Measurements from ENCODE around the gene ZDHHC14. TPM values are rescaled to one million over a fixed set of nuclear protein-coding genes. Genes with fewer than 3 reads are reported as not detected.

ZDHHC14 gene
- total RNA-seq, 2 experiments from 2014 or later = 5.2 TPM

DNA sequence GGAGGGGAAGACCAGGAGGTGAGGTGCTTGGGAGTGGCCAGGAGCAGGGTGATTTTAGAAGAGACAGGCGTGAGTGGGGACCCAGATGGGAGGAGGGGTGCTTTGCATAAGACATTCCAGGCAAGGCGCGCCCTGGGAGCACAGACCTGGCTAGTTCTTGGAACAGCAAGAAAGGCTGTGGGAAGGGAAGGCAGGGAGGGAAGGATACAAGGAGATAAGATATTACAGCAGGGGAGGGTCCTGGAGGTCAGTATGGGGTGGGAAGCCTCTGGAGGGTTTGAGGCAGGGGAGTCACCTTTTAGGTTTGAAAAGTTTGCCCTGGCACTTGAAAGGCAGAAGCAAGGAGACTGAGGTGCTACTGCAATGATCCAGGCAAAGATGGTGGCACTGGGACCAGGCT is 111.8 kb downstream of the ZDHHC14 start:
- Mint-ChIP-seq H3K4me1 (peaks cover 15% of the 10 kb centered on the region), H3K36me3 (peaks cover 20% of the 10 kb centered on the region), H3K4me3 (no peak overlapping the region), H3K9me3 (peaks cover 8% of the 10 kb centered on the region), H3K27me3 (peaks cover 11% of the 10 kb centered on the region), H3K27ac (no peak overlapping the region)
- ATAC-seq (ENCODE audit: low read depth) = no peak
- no peak for DNase-seq
- POLR2A ChIA-PET = no interaction called here

DNA sequence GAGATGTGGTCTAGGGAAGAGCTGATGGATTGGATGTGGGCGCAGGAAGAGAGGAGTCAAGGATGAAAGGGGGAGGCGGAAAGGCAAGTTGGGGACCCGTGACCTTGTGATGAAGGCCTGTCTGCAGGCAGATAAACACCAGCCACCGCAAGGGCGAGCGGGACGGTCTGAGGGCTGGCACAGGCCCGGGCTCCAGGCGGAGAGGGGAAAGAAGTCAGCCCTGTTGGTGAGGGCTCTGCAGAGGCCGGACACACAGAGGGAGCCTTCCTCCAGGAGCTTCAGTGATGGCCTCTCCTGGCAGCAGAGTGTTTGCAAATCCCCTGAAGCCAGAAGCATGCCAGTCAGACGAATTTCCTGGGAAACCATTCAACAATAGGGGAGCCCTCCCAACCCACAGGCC is 112.2 kb downstream of the ZDHHC14 start:
- no peak for ATAC-seq (ENCODE audit: low read depth)
- POLR2A ChIA-PET = interaction anchor here (0.5 kb wide), 1 partner anchor 158 kb away, joined by 3 read pairs; no protein-coding TSS in a partner anchor
- no peak for DNase-seq
- Mint-ChIP-seq H3K27me3 (peaks cover 11% of the 10 kb centered on the region), H3K27ac (no peak overlapping the region), H3K9me3 (peaks cover 8% of the 10 kb centered on the region), H3K4me3 (no peak overlapping the region), H3K4me1 (peaks cover 14% of the 10 kb centered on the region), H3K36me3 (peaks cover 20% of the 10 kb centered on the region)

DNA sequence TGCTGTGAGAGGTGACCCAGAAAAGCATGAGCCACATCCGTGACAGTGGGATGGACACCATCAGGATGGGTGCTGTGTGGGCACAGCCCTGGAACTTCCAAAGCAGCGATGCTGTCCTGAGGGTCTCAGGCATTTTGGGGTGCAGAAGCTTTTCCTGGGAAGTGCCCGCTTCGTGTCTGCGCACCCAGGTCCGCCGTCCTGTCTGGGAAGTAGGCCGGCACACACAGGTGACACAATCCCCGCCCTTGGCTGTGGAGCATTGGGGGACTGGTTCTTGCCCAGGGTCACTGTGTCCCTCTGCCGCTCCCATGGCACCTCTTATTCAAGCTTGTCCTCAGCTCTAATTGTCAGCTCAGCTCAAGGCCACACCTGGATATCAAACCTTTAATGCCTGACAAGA is 112.6 kb downstream of the ZDHHC14 start:
- H3K4me1 Mint-ChIP-seq = peaks cover 12% of the 10 kb centered on the region
- H3K4me3 Mint-ChIP-seq = no peak overlapping the region
- H3K9me3 Mint-ChIP-seq = peaks cover 8% of the 10 kb centered on the region
- peaks cover 20% of the 10 kb centered on the region for H3K36me3 Mint-ChIP-seq
- no peak for DNase-seq
- H3K27ac Mint-ChIP-seq = no peak overlapping the region
- H3K27me3 Mint-ChIP-seq = peaks cover 11% of the 10 kb centered on the region
- no peak for ATAC-seq (ENCODE audit: low read depth)
- POLR2A ChIA-PET = interaction anchor here (0.5 kb wide), 1 partner anchor 158 kb away, joined by 3 read pairs; no protein-coding TSS in a partner anchor

DNA sequence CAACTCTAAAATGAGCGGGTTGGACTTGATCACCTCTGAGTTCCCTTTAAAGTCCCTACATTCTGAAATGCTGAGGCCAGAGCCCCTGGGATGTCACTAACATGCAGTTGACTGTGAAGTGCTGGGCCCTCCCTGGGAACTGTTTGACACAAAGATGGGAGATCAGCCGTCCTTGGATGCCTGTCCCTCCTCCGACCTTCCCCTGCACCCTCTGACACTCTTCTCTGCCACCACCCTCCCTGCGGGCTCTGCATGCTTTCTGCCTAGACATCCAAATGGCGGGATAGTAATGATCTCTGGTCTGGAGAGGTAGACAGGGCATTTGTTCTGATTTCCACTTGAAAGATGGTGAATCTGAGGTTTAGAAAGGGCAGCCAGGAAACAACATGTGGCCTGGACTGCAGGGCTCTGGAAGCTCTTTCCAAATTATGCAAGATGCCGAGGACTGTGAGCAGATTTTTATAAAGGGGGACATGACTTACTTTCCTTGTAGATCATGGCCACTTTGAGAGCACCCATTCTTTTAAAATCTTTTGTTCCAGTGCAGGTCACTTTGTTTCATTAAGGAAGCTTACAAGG is 113.2 kb downstream of the ZDHHC14 start:
- no peak for ATAC-seq (ENCODE audit: low read depth)
- H3K36me3 Mint-ChIP-seq = peaks cover 20% of the 10 kb centered on the region
- peaks cover 15% of the 10 kb centered on the region for H3K4me1 Mint-ChIP-seq
- POLR2A ChIA-PET = no interaction called here
- H3K27me3 Mint-ChIP-seq = peaks cover 10% of the 10 kb centered on the region
- no peak overlapping the region for H3K27ac Mint-ChIP-seq
- peaks cover 8% of the 10 kb centered on the region for H3K9me3 Mint-ChIP-seq
- DNase-seq = no peak
- H3K4me3 Mint-ChIP-seq = no peak overlapping the region

DNA sequence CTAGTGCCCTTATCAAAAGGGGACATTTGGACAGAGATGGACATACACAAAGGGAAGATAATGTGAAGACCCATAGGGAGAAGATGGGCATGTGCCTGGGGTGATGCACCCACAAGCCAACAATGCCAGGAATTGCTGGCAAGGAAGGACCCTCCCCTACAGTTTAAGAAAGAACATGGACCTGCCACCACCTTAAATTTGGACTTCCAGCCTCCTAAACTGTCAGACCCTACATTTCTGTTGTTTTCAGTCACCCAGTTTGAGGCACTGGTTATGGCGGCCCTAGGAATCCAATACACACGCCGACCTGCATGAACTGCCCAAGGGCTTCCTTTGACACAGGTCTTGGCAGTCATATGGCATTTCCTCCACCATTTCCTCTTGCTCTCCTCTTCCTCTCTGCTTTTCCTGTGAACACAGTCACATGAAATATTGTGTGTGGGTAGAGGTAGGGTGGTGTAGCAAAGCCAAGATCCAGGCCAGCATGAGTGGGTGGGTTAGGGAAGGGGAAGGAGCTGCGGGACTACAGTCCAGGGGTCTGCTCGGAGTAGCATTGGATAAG is 115.6 kb downstream of the ZDHHC14 start:
- peaks cover 12% of the 10 kb centered on the region for H3K9me3 Mint-ChIP-seq
- POLR2A ChIA-PET = no interaction called here
- peaks cover 25% of the 10 kb centered on the region for H3K36me3 Mint-ChIP-seq
- peaks cover 3% of the 10 kb centered on the region for H3K27me3 Mint-ChIP-seq
- H3K27ac Mint-ChIP-seq = no peak overlapping the region
- H3K4me3 Mint-ChIP-seq = no peak overlapping the region
- no peak for ATAC-seq (ENCODE audit: low read depth)
- H3K4me1 Mint-ChIP-seq = peaks cover 9% of the 10 kb centered on the region
- no peak for DNase-seq

DNA sequence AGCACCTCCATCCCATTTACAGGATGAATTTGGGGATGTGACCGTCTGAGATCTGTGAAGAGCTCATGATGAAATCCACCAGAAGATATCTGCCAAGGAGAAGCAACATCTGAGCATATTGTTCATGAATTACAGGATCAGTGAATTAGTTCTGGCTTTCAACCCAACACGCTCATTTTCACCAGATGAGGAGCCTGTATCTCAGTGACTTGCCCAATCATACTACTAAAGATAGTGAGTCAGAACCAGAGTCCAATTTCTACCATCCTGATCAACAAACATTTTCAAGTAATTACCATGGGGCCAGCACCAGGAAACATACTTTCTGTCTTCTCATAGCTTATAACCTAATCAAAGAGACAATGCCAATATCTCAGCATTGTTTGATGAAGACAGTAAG is 116.6 kb downstream of the ZDHHC14 start:
- no peak for DNase-seq
- POLR2A ChIA-PET = interaction anchor here (0.5 kb wide), 1 partner anchor 466 kb away, joined by 3 read pairs; no protein-coding TSS in a partner anchor
- H3K36me3 Mint-ChIP-seq = peaks cover 25% of the 10 kb centered on the region
- H3K27ac Mint-ChIP-seq = no peak overlapping the region
- no peak for ATAC-seq (ENCODE audit: low read depth)
- no peak overlapping the region for H3K4me3 Mint-ChIP-seq
- peaks cover 1% of the 10 kb centered on the region for H3K27me3 Mint-ChIP-seq
- peaks cover 9% of the 10 kb centered on the region for H3K4me1 Mint-ChIP-seq
- peaks cover 15% of the 10 kb centered on the region for H3K9me3 Mint-ChIP-seq

DNA sequence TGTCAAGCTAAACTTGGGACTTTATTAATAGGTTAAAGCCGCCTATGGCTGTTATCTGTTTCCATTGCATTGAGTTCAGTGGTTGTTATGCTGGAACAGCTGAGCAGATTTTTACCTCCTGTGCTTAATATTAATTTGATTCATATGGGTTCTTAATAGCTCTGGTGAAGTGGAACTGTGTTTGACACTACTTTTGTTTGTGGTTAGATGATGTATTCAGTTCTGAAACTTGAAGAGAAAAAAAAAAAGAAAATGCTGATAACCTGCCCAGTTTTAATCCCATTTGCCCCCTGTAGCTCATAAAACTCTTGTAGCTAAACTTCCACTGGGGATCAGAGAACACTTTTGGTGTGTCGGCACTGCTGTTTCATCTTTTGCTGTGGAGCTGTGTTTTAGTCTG is 117.8 kb downstream of the ZDHHC14 start:
- Mint-ChIP-seq H3K27me3 (no peaks in the 10 kb centered on the region), H3K9me3 (peaks cover 15% of the 10 kb centered on the region), H3K4me1 (peaks cover 9% of the 10 kb centered on the region), H3K4me3 (no peak overlapping the region), H3K27ac (no peak overlapping the region), H3K36me3 (peaks cover 25% of the 10 kb centered on the region)
- ATAC-seq (ENCODE audit: low read depth) (no peak), DNase-seq (no peak)
- POLR2A ChIA-PET = no interaction called here

DNA sequence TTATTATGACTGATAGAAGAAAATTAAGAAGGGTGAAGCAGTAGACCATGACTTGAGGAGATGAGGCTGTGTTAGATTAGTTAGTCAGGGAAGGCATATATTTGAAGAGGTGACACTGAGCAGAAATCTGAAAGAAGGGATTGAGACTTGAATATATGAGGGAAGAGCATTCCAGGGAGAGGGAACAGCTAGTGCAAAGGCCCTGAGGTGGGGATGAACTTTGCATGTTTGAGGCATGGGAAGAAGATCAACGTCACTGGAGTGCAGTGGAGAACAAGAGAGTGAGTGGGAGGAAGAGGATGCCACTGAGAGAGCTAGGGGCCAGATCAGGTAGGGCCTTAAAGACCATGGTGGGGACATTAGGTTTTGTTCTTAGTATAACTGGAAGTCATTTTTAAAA is 119.0 kb downstream of the ZDHHC14 start:
- peaks cover 9% of the 10 kb centered on the region for H3K4me1 Mint-ChIP-seq
- peaks cover 27% of the 10 kb centered on the region for H3K36me3 Mint-ChIP-seq
- ATAC-seq (ENCODE audit: low read depth) = no peak
- POLR2A ChIA-PET = no interaction called here
- no peak overlapping the region for H3K27ac Mint-ChIP-seq
- peaks cover 18% of the 10 kb centered on the region for H3K9me3 Mint-ChIP-seq
- no peak for DNase-seq
- H3K4me3 Mint-ChIP-seq = no peak overlapping the region
- no peaks in the 10 kb centered on the region for H3K27me3 Mint-ChIP-seq

DNA sequence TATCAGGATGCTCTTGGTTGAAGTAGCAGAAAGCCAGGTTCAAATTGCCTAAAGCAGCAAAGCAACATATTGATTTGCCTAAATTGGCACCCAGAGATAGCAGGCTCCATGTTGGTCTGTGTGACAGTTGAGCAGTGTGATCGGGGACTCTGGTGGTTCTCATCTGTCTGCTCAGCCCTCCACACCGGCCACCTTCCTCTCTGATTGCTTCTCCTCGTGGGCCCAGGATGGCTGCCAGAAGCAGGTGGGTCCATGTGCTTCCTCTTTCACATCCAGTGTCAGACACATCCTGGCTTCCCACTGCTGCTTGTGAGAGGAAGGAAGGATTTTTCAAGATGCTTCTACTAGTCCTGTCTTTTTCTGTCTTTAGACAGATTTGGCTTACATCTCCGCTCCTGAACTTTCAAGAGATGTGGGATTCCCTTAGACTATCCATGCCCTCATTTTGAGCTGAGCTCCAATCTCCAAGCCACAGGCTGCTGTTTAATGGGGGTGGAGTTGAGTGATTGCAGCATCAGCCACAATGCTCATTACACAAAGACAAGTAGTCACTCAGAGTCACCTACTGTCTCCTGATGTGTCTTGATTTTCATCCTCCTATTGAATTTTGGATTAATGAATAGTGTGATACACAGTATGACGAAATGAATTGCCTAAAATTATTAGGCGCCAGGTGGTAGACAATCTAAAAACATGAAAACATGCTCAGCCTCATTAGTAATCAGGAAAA is 122.2 kb downstream of the ZDHHC14 start:
- Mint-ChIP-seq H3K4me3 (no peak overlapping the region), H3K27ac (no peak overlapping the region), H3K27me3 (no peaks in the 10 kb centered on the region), H3K9me3 (peaks cover 27% of the 10 kb centered on the region), H3K36me3 (peaks cover 35% of the 10 kb centered on the region), H3K4me1 (peaks cover 5% of the 10 kb centered on the region)
- DNase-seq (no peak), ATAC-seq (ENCODE audit: low read depth) (no peak)
- POLR2A ChIA-PET = no interaction called here

DNA sequence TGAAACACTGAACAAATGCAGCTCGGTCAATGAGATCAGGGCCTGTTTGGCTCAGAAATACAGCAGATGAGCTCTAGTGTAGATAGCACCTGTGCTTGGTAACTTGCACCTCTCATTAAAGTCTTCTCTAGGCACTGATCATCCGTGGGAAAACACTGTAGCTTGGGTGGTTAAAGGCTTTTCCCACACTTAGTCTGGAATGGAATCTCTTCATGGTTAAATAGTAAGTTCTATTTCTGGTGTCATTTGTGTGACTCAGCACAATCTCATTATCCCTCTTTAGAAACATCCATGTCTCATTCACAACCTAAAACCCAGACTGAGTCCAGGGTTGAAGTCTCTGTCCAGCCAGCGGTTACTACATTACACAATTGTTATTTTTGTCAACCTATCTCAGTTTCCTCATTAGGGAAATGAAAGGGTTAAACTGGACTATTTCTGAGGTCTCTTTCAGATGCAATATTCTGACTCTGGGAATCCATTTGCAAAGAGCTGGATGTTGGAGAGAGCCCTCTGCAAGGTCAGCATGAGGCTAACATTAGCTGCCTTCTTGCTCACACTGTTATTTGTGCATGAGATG is 125.0 kb downstream of the ZDHHC14 start:
- H3K27ac Mint-ChIP-seq = no peak overlapping the region
- no peaks in the 10 kb centered on the region for H3K27me3 Mint-ChIP-seq
- ATAC-seq (ENCODE audit: low read depth) (no peak), DNase-seq (no peak)
- POLR2A ChIA-PET = no interaction called here
- H3K9me3 Mint-ChIP-seq = peaks cover 28% of the 10 kb centered on the region
- H3K4me1 Mint-ChIP-seq = peaks cover 4% of the 10 kb centered on the region
- H3K36me3 Mint-ChIP-seq = peaks cover 40% of the 10 kb centered on the region
- no peak overlapping the region for H3K4me3 Mint-ChIP-seq

DNA sequence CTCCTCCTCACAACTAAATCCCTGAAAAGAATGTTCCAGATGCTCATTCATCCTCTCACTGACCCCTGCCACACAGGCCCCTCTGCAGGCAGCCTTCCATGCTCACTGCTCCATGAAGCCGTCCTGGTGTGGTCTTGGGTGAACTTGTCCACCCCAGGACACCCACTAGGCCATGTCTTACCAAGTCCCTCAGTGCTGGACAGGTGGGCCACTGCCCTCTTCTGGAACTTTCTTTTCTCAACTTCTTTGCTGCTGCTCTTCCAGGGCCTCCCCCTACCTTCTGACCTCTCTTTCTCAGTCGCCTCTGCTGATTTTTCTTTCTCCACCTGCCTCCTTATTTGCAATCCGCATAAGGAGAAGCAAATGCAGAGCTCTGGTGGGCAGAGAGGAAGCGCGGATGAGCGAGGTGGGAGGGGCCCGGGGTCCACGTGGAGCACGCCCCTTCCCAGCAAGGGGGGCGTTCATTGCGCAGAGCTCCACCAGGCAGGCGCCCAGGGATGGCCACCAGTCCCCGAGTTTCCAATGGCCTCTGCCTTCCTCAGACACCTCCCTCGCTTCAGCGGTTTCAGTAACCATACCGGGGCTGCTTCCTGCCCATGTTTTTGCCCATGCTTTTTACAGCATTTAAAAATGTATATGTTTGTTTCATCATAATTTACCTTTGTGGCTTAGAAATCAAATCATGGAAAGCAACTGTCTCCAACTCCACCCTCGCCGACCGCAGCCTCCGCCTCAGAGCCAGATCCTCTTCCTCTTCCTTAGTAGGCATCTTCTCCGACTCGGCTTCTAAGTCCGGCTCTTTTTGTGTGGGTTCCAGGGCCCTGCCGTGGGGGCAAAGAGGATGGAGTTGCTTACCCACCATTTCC is 129.6 kb downstream of the ZDHHC14 start:
- Mint-ChIP-seq H3K27ac (peak overlapping the region; percentile 55), H3K36me3 (peaks cover 24% of the 10 kb centered on the region), H3K9me3 (peaks cover 17% of the 10 kb centered on the region), H3K4me1 (peaks cover 9% of the 10 kb centered on the region), H3K4me3 (peak overlapping the region; percentile 59), H3K27me3 (no peaks in the 10 kb centered on the region)
- POLR2A ChIA-PET = interaction anchor here (1.0 kb wide), 1 partner anchor 130 kb away, joined by 3 read pairs; the partner anchor contains the start of gene ZDHHC14
- peak; percentile 67 for ATAC-seq (ENCODE audit: low read depth)
- DNase-seq = peak; percentile 48

DNA sequence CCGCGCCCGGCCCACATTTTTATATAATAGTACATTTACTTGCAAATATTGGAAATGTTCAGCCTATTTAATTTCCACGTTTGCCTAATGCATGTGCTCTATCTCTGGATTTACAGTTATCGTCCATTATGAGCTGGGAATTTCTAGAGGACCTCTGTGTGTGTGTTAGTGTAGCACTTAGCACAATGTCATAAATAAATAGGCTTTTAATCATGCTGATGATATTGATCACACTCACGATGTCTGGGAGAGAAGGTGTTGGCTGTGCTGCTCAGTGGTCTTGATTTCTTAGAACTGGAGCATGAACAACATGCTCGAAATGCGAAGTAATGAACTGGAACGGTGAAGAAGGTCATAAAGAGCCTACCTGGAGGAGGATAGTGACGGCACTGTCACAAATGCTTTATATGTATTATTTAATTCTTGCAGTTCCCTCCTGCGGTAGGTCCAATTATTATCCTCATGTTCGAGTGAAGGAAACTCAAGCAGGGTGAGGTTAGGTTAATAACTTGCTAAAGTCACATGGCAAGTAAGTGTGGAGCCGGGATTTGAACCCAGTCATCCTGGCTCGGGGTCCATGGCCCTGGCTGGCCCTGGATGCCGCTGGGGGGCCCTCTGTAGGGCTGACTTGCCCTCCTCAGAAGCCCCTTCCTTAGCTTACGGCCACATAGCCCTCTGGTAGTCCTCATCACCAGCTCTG is 130.8 kb downstream of the ZDHHC14 start:
- Mint-ChIP-seq H3K4me3 (no peak overlapping the region), H3K36me3 (peaks cover 16% of the 10 kb centered on the region), H3K4me1 (peaks cover 9% of the 10 kb centered on the region), H3K27ac (peak overlapping the region; percentile 17), H3K27me3 (no peaks in the 10 kb centered on the region), H3K9me3 (peaks cover 9% of the 10 kb centered on the region)
- POLR2A ChIA-PET = no interaction called here
- ATAC-seq (ENCODE audit: low read depth) (no peak), DNase-seq (no peak)

DNA sequence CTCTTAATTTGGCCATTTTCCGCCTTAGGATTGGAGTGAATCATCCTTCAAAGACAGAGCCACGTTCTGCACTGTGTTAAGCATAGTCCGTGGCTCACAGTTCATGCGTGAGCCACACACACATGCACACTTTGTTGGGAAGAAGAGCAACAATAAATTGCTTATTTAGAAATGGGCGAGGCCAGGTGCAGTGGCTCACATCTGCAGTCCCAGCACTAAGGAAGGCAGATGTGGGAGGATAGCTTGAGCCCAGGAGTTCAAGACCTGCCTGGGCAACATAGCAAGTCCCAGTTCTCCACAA is 131.3 kb downstream of the ZDHHC14 start:
- Mint-ChIP-seq H3K27ac (peak overlapping the region; percentile 32), H3K27me3 (no peaks in the 10 kb centered on the region)
- POLR2A ChIA-PET = no interaction called here

More for the DNA sequence above, 131.3 kb downstream of the ZDHHC14 start:
- Mint-ChIP-seq H3K36me3 (peaks cover 15% of the 10 kb centered on the region), H3K4me3 (no peak overlapping the region), H3K4me1 (peaks cover 9% of the 10 kb centered on the region), H3K9me3 (peaks cover 9% of the 10 kb centered on the region)
- no peak for DNase-seq
- ATAC-seq (ENCODE audit: low read depth) = no peak
